Astrocyte (in vitro differentiated cells and primary cell): ENCODE data around the gene WDR36. TPM values are rescaled to one million over a fixed set of nuclear protein-coding genes. Genes with fewer than 3 reads are reported as not detected.
A peak's percentile ranks its signal among the peaks of the same experiment; 100 is the strongest.

Experiments used
- DNase-seq: peaks from one replicate; pipeline ENCODE4 v3.0.0-alpha.2; 2010; ENCODE audit warnings: low read depth
- FAIRE-seq: peaks from 2 replicates; lab custom pipeline; 2011; peaks lifted over from hg19 to GRCh38; lab: Jason Lieb, UNC
- H2AFZ ChIP-seq: 2 replicates; pipeline ENCODE4 v1.6.0; 2012; ENCODE audit warnings: low read depth, low read length, inconsistent platforms
- H3K27ac ChIP-seq: 2 replicates; pipeline ENCODE4 v1.5.1; 2011; ENCODE audit warnings: low read depth, low read length, inconsistent platforms
- H3K27me3 ChIP-seq: 2 replicates; pipeline ENCODE4 v1.6.0; 2011; ENCODE audit warnings: low read length, inconsistent platforms; ENCODE audit not compliant: insufficient read depth
- H3K36me3 ChIP-seq: 2 replicates; pipeline ENCODE4 v1.5.1; 2011; ENCODE audit warnings: low read length, inconsistent platforms; ENCODE audit not compliant: insufficient read depth
- H3K4me1 ChIP-seq: 2 replicates; pipeline ENCODE4 v1.5.1; 2011; ENCODE audit warnings: low read length, inconsistent platforms; ENCODE audit not compliant: insufficient read depth
- H3K4me2 ChIP-seq: 2 replicates; pipeline ENCODE4 v1.6.0; 2012; ENCODE audit warnings: low read length, inconsistent platforms
- H3K4me3 ChIP-seq: 2 replicates; pipeline ENCODE4 v1.5.1; 2011; ENCODE audit warnings: low read depth, mild to moderate bottlenecking, low read length, inconsistent platforms; ENCODE audit not compliant: insufficient read depth
- H3K79me2 ChIP-seq: 2 replicates; pipeline ENCODE4 v1.6.0; 2012; ENCODE audit warnings: mild to moderate bottlenecking, low read length, inconsistent platforms; ENCODE audit not compliant: insufficient read depth
- H3K9ac ChIP-seq: 2 replicates; pipeline ENCODE4 v1.6.0; 2012; ENCODE audit warnings: mild to moderate bottlenecking, low read length, inconsistent platforms
- H3K9me3 ChIP-seq: 2 replicates; pipeline ENCODE4 v1.5.1; 2012; ENCODE audit warnings: low read depth, mild to moderate bottlenecking, low read length, inconsistent platforms; ENCODE audit not compliant: insufficient read depth
- H4K20me1 ChIP-seq: 2 replicates; pipeline ENCODE4 v1.6.0; 2012; ENCODE audit warnings: low read length, inconsistent platforms; ENCODE audit not compliant: insufficient read depth
- H3K27ac Mint-ChIP-seq: one replicate; pipeline ENCODE4 v1.8.0; 2021; ENCODE audit warnings: mild to moderate bottlenecking, mixed read lengths; ENCODE audit not compliant: unreplicated experiment
- H3K27me3 Mint-ChIP-seq: one replicate; pipeline ENCODE4 v1.8.0; 2021; ENCODE audit warnings: low read depth, mixed read lengths; ENCODE audit not compliant: unreplicated experiment
- H3K36me3 Mint-ChIP-seq: one replicate; pipeline ENCODE4 v1.8.0; 2021; ENCODE audit warnings: low read depth, mixed read lengths; ENCODE audit not compliant: unreplicated experiment
- H3K4me1 Mint-ChIP-seq: one replicate; pipeline ENCODE4 v1.8.0; 2021; ENCODE audit warnings: low read depth, mixed read lengths; ENCODE audit not compliant: unreplicated experiment
- H3K4me3 Mint-ChIP-seq: one replicate; pipeline ENCODE4 v1.8.0; 2021; ENCODE audit warnings: mild to moderate bottlenecking, moderate library complexity, mixed read lengths; ENCODE audit not compliant: unreplicated experiment
- H3K9me3 Mint-ChIP-seq: one replicate; pipeline ENCODE4 v1.8.0; 2021; ENCODE audit warnings: mild to moderate bottlenecking, mixed read lengths; ENCODE audit not compliant: unreplicated experiment
- EZH2 ChIP-seq: IDR thresholded peaks from 2 replicates; pipeline ENCODE4 v1.6.1; 2012; ENCODE audit warnings: mild to moderate bottlenecking, low read length, inconsistent platforms; ENCODE audit not compliant: insufficient read depth
- total RNA-seq: library from RNA; stranded (reverse); gene quantifications from 2 replicates; pipeline ENCODE4 v1.2.1, GENCODE V29; 2021
- TF ChIP-seq, protein P1 (sequence below): IDR thresholded peaks from 2 replicates; pipeline ENCODE4 v1.5.1; 2011; ENCODE audit warnings: low read depth, mild to moderate bottlenecking, inconsistent platforms, low read length, moderate library complexity; ENCODE audit not compliant: insufficient read depth

WDR36 gene
- total RNA-seq, 1 donor from 2014 or later, result 33.4 TPM

DNA sequence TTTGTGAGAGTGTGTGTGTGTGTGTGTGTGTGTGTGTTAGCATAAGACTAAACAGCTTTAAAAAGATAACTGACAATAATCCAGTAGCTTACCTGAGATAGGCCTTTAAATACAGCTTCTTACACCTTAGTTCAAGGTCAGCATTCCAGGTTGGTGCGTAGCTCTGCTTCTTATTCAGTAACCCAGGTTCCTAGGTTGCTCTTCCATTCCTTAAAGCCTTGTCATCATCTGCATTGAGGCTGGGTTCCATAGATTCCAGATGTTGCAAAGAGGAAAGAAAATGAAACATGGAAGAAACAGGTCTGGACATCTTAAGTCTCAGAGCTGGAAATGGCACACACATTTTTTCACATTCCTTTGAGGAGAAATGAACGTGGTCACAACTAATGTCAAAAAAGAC, 78.1 kb downstream of the WDR36 start:
- Histone ChIP-seq H3K9ac (no peak overlapping the region), H2AFZ (no peak overlapping the region), H3K36me3 (no peaks in the 10 kb centered on the region), H3K4me3 (no peak overlapping the region), H3K9me3 (no peaks in the 10 kb centered on the region), H3K4me2 (no peak overlapping the region), H3K27ac (no peak overlapping the region), H3K27me3 (no peaks in the 10 kb centered on the region), H3K79me2 (no peaks in the 10 kb centered on the region), H4K20me1 (no peaks in the 10 kb centered on the region), H3K4me1 (no peaks in the 10 kb centered on the region)
- H3K9me3 Mint-ChIP-seq, result no peaks in the 10 kb centered on the region
- H3K4me3 Mint-ChIP-seq, result no peak overlapping the region
- no peak overlapping the region for H3K27ac Mint-ChIP-seq
- no peaks in the 10 kb centered on the region for H3K27me3 Mint-ChIP-seq
- no peaks in the 10 kb centered on the region for H3K4me1 Mint-ChIP-seq
- DNase-seq (no peak), FAIRE-seq (no peak)
- H3K36me3 Mint-ChIP-seq, result no peaks in the 10 kb centered on the region
- TF ChIP-seq, protein P1, sequence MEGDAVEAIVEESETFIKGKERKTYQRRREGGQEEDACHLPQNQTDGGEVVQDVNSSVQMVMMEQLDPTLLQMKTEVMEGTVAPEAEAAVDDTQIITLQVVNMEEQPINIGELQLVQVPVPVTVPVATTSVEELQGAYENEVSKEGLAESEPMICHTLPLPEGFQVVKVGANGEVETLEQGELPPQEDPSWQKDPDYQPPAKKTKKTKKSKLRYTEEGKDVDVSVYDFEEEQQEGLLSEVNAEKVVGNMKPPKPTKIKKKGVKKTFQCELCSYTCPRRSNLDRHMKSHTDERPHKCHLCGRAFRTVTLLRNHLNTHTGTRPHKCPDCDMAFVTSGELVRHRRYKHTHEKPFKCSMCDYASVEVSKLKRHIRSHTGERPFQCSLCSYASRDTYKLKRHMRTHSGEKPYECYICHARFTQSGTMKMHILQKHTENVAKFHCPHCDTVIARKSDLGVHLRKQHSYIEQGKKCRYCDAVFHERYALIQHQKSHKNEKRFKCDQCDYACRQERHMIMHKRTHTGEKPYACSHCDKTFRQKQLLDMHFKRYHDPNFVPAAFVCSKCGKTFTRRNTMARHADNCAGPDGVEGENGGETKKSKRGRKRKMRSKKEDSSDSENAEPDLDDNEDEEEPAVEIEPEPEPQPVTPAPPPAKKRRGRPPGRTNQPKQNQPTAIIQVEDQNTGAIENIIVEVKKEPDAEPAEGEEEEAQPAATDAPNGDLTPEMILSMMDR, result no peak
- no peak for TF ChIP-seq EZH2

DNA sequence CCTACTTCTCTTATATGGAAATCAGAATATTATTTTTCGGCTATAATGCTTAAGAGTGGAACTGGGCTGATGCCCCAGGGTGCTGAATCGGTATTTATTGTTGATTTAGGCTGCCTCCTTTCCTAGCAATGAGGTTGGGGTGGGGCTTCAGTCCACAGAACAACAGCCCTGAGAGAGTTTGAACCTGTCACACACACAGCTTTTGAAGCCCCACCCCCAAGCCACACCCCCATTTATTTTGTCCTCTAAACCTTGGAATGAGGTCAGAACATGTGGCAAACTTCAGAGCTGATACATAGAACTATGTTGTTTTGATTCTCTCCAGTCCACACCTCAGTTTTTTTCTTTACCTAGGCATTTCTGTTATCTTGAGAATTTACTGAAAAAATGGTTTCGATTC, 80.4 kb downstream of the WDR36 start:
- no peak overlapping the region for H3K4me3 ChIP-seq
- H3K4me2 ChIP-seq, result no peak overlapping the region
- Mint-ChIP-seq H3K27me3 (no peaks in the 10 kb centered on the region), H3K9me3 (no peaks in the 10 kb centered on the region), H3K4me3 (no peak overlapping the region), H3K27ac (no peak overlapping the region), H3K4me1 (no peaks in the 10 kb centered on the region), H3K36me3 (no peaks in the 10 kb centered on the region)
- no peaks in the 10 kb centered on the region for H3K79me2 ChIP-seq
- no peak overlapping the region for H2AFZ ChIP-seq
- FAIRE-seq (no peak), DNase-seq (no peak)
- no peak for TF ChIP-seq EZH2
- TF ChIP-seq, protein P1, result no peak
- no peaks in the 10 kb centered on the region for H3K36me3 ChIP-seq
- no peaks in the 10 kb centered on the region for H3K4me1 ChIP-seq
- no peaks in the 10 kb centered on the region for H3K27me3 ChIP-seq
- no peaks in the 10 kb centered on the region for H3K9me3 ChIP-seq
- H3K27ac ChIP-seq, result no peak overlapping the region
- H3K9ac ChIP-seq, result no peak overlapping the region
- no peaks in the 10 kb centered on the region for H4K20me1 ChIP-seq

DNA sequence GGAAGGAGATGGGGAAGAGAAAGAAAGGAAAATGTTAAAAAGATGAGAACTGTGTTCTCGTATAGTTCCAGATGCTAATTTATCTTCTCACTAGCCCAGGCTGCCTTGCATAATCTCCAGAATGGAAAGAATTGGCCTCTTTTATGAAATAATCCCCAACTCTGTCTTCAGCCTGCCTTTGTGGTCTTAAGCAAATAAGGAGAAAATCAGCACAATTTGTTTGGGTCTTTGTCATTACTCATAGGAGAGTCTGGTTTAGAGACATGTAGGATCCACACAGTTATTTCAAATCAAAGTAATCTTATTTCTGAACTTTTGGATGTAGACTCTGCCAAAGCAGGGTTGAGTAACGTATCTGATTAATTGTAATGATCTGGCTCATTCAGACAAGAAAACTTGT, 81.3 kb downstream of the WDR36 start:
- H3K4me1 Mint-ChIP-seq, result no peaks in the 10 kb centered on the region
- DNase-seq (peak; percentile 64), FAIRE-seq (no peak)
- H3K4me3 ChIP-seq, result no peak overlapping the region
- H3K4me2 ChIP-seq, result no peak overlapping the region
- no peak overlapping the region for H3K9ac ChIP-seq
- no peaks in the 10 kb centered on the region for H3K27me3 Mint-ChIP-seq
- TF ChIP-seq, protein P1, result no peak
- TF ChIP-seq EZH2, result no peak
- no peaks in the 10 kb centered on the region for H3K27me3 ChIP-seq
- no peaks in the 10 kb centered on the region for H3K9me3 ChIP-seq
- H3K36me3 ChIP-seq, result no peaks in the 10 kb centered on the region
- H3K9me3 Mint-ChIP-seq, result no peaks in the 10 kb centered on the region
- H3K27ac Mint-ChIP-seq, result no peak overlapping the region
- H3K79me2 ChIP-seq, result no peaks in the 10 kb centered on the region
- H3K4me3 Mint-ChIP-seq, result no peak overlapping the region
- H4K20me1 ChIP-seq, result no peaks in the 10 kb centered on the region
- no peaks in the 10 kb centered on the region for H3K36me3 Mint-ChIP-seq
- no peak overlapping the region for H2AFZ ChIP-seq
- no peaks in the 10 kb centered on the region for H3K4me1 ChIP-seq
- H3K27ac ChIP-seq, result no peak overlapping the region

Other genes with a start within 250 kb of the WDR36 start
- 0.14 and 0.43 TPM in 2 replicates for gene TSLP, start 20.6 kb upstream of the WDR36 start, total RNA-seq
- 3.5 and 3.8 TPM in 2 replicates for gene CAMK4, start 132.0 kb downstream of the WDR36 start, total RNA-seq